CD8-positive, alpha-beta memory T cell (primary cell): ENCODE measurements around the gene SPDYE9. TPM values are rescaled to one million over a fixed set of nuclear protein-coding genes. Genes with fewer than 3 reads are reported as not detected.
A peak's percentile ranks its signal among the peaks of the same experiment; 100 is the strongest.
"Not testable (repeated sequence)": the region's sequence is repeated elsewhere in the genome, so short reads cannot be mapped to it uniquely, and the experiment has no call there.

ENCODE experiments used
- CTCF ChIA-PET: fragments of 350-600 bp; sonication (Branson Sonifier 250); formaldehyde crosslinking; loops from one replicate; lab custom pipeline; 2021; ENCODE audit warnings: antibody characterized with exemption; lab: Charles Lee
- POLR2A ChIA-PET: fragments of 350-600 bp; sonication (Branson Sonifier 250); formaldehyde crosslinking; loops from one replicate; lab custom pipeline; 2021; ENCODE audit warnings: antibody characterized with exemption; lab: Charles Lee
- DNase-seq, 5 donors: peaks; one replicate each; pipeline versions ENCODE4 v3.0.0 to v3.0.0-alpha.2; 2020 to 2022; ENCODE audit warnings: mixed read lengths in 1 of 5
- H3K27ac ChIP-seq: one replicate; pipeline ENCODE4 v1.7.0; 2013; ENCODE audit warnings: low read depth, mild to moderate bottlenecking, low read length, moderate library complexity
- H3K27me3 ChIP-seq: 2 replicates; pipeline ENCODE4 v1.7.0; 2013; ENCODE audit warnings: low read length, mild to moderate bottlenecking; ENCODE audit not compliant: insufficient read depth, poor library complexity, severe bottlenecking
- H3K36me3 ChIP-seq: 2 replicates; pipeline ENCODE4 v1.7.0; 2013; ENCODE audit warnings: mild to moderate bottlenecking, low read length, moderate library complexity; ENCODE audit not compliant: insufficient read depth
- H3K4me1 ChIP-seq: 2 replicates; pipeline ENCODE4 v1.7.0; 2013; ENCODE audit warnings: mild to moderate bottlenecking, low read length, moderate library complexity; ENCODE audit not compliant: insufficient read depth
- H3K4me3 ChIP-seq: 2 replicates; pipeline ENCODE4 v1.7.0; 2013; ENCODE audit warnings: mild to moderate bottlenecking, low read length
- H3K9me3 ChIP-seq: 2 replicates; pipeline ENCODE4 v1.7.0; 2013; ENCODE audit warnings: mild to moderate bottlenecking, low read length
- H3K27ac Mint-ChIP-seq, 8 donors: one replicate each; pipeline ENCODE4 v1.8.0; 2020 to 2021; ENCODE audit warnings: mixed read lengths in 8 of 8, mild to moderate bottlenecking in 6 of 8, inconsistent platforms in 3 of 8, moderate library complexity in 3 of 8
- H3K27me3 Mint-ChIP-seq, 2 donors: one replicate each; pipeline ENCODE4 v1.8.0; 2020 to 2021; ENCODE audit warnings: mixed read lengths in 2 of 2, mild to moderate bottlenecking in 1 of 2, moderate library complexity in 1 of 2
- H3K36me3 Mint-ChIP-seq, 3 donors: one replicate each; pipeline ENCODE4 v1.8.0; 2020 to 2021; ENCODE audit warnings: mixed read lengths in 3 of 3, inconsistent platforms in 1 of 3, mild to moderate bottlenecking in 1 of 3
- H3K4me1 Mint-ChIP-seq, 3 donors: one replicate each; pipeline ENCODE4 v1.8.0; 2020 to 2021; ENCODE audit warnings: mixed read lengths in 3 of 3, inconsistent platforms in 1 of 3, mild to moderate bottlenecking in 1 of 3
- H3K4me3 Mint-ChIP-seq, 7 donors: one replicate each; pipeline ENCODE4 v1.8.0; 2020 to 2021; ENCODE audit warnings: mixed read lengths in 7 of 7, mild to moderate bottlenecking in 6 of 7, moderate library complexity in 4 of 7, inconsistent platforms in 2 of 7
- H3K9me3 Mint-ChIP-seq, 5 donors: one replicate each; pipeline ENCODE4 v1.8.0; 2020 to 2022; ENCODE audit warnings: mixed read lengths in 5 of 5, mild to moderate bottlenecking in 3 of 5, moderate library complexity in 2 of 5, inconsistent platforms in 1 of 5
- polyA plus RNA-seq: library from polyadenylated mRNA; unstranded; fragments of 300-500 nt; fragmentation: Illumina TruSeq; gene quantifications from one replicate; pipeline ENCODE4 v1.2.3, GENCODE V29; 2021
- total RNA-seq, 2 experiments: library from RNA; stranded (reverse); gene quantifications; one replicate each; pipeline ENCODE4 v1.2.3, GENCODE V29; 2021

The SPDYE9 gene
- total RNA-seq (not detected), polyA plus RNA-seq (0.16 TPM)

- POLR2A ChIA-PET, H3K27ac Mint-ChIP-seq, H3K27me3 ChIP-seq, H3K9me3 ChIP-seq, H3K36me3 ChIP-seq, H3K4me3 Mint-ChIP-seq, H3K27me3 Mint-ChIP-seq, CTCF ChIA-PET, H3K27ac ChIP-seq, H3K4me1 Mint-ChIP-seq, H3K4me3 ChIP-seq, H3K9me3 Mint-ChIP-seq, H3K4me1 ChIP-seq, DNase-seq, H3K36me3 Mint-ChIP-seq: not testable (repeated sequence)
Measured at GRCh38 chr7:73085938-73086337, at the start of gene SPDYE9. Gene SPDYE9, minus strand, starts transcription at chr7:73086038. Its CDS starts 1,800 bp downstream, at chr7:73084238.

GRCh38 chr7:73134866-73135265, 49.0 kb upstream of the SPDYE9 start:
- H3K36me3 ChIP-seq, H3K36me3 Mint-ChIP-seq, H3K9me3 Mint-ChIP-seq, CTCF ChIA-PET, H3K27ac ChIP-seq, H3K4me3 Mint-ChIP-seq, H3K4me3 ChIP-seq, H3K27ac Mint-ChIP-seq, H3K4me1 Mint-ChIP-seq, H3K27me3 ChIP-seq, POLR2A ChIA-PET, H3K9me3 ChIP-seq, H3K27me3 Mint-ChIP-seq, DNase-seq, H3K4me1 ChIP-seq: not testable (repeated sequence)

- H3K27ac ChIP-seq, H3K9me3 ChIP-seq, H3K27me3 Mint-ChIP-seq, H3K36me3 Mint-ChIP-seq, H3K4me3 ChIP-seq, H3K27me3 ChIP-seq, H3K4me1 Mint-ChIP-seq, H3K27ac Mint-ChIP-seq, CTCF ChIA-PET, H3K4me1 ChIP-seq, DNase-seq, H3K36me3 ChIP-seq, H3K4me3 Mint-ChIP-seq, H3K9me3 Mint-ChIP-seq, POLR2A ChIA-PET: not testable (repeated sequence)
Measured at GRCh38 chr7:73132651-73133217, 46.9 kb upstream of the SPDYE9 start.

GRCh38 chr7:73130612-73131011, 44.8 kb upstream of the SPDYE9 start:
- H3K4me1 Mint-ChIP-seq, H3K9me3 Mint-ChIP-seq, H3K36me3 ChIP-seq, H3K9me3 ChIP-seq, H3K36me3 Mint-ChIP-seq, H3K27ac Mint-ChIP-seq, H3K27me3 ChIP-seq, POLR2A ChIA-PET, CTCF ChIA-PET, H3K4me3 Mint-ChIP-seq, H3K27ac ChIP-seq, H3K27me3 Mint-ChIP-seq, H3K4me3 ChIP-seq, H3K4me1 ChIP-seq, DNase-seq: not testable (repeated sequence)

GRCh38 chr7:73124126-73124525, 38.3 kb upstream of the SPDYE9 start:
- H3K27ac ChIP-seq, H3K27me3 Mint-ChIP-seq, H3K27ac Mint-ChIP-seq, H3K27me3 ChIP-seq, DNase-seq, CTCF ChIA-PET, H3K4me1 Mint-ChIP-seq, H3K9me3 ChIP-seq, H3K4me3 ChIP-seq, H3K36me3 Mint-ChIP-seq, H3K4me3 Mint-ChIP-seq, H3K36me3 ChIP-seq, POLR2A ChIA-PET, H3K4me1 ChIP-seq, H3K9me3 Mint-ChIP-seq: not testable (repeated sequence)

- H3K36me3 ChIP-seq, H3K4me3 ChIP-seq, H3K9me3 ChIP-seq, H3K36me3 Mint-ChIP-seq, POLR2A ChIA-PET, H3K4me3 Mint-ChIP-seq, H3K4me1 ChIP-seq, H3K27ac ChIP-seq, H3K27me3 Mint-ChIP-seq, H3K9me3 Mint-ChIP-seq, H3K4me1 Mint-ChIP-seq, H3K27me3 ChIP-seq, H3K27ac Mint-ChIP-seq, CTCF ChIA-PET: not testable (repeated sequence)
- peak in 1 of 5 donors; percentile 15 for DNase-seq
Measured at GRCh38 chr7:73122778-73123447, 37.1 kb upstream of the SPDYE9 start.

GRCh38 chr7:73118155-73118554, 32.3 kb upstream of the SPDYE9 start:
- not testable (repeated sequence) for DNase-seq

GRCh38 chr7:73057811-73058210, 28.0 kb downstream of the SPDYE9 start, which contains the start of gene SPDYE11:
Gene SPDYE11, minus strand, starts transcription at chr7:73057911. Its CDS starts 1,800 bp downstream, at chr7:73056111.
- H3K27ac Mint-ChIP-seq, H3K9me3 Mint-ChIP-seq, H3K36me3 ChIP-seq, H3K4me3 Mint-ChIP-seq, H3K4me3 ChIP-seq, DNase-seq, CTCF ChIA-PET, H3K27ac ChIP-seq, H3K27me3 Mint-ChIP-seq, H3K9me3 ChIP-seq, H3K36me3 Mint-ChIP-seq, POLR2A ChIA-PET, H3K4me1 ChIP-seq, H3K27me3 ChIP-seq, H3K4me1 Mint-ChIP-seq: not testable (repeated sequence)

More at GRCh38 chr7:73118155-73118554, 32.3 kb upstream of the SPDYE9 start:
- CTCF ChIA-PET, H3K27me3 Mint-ChIP-seq, H3K36me3 ChIP-seq, H3K4me3 ChIP-seq, H3K27ac Mint-ChIP-seq, H3K4me3 Mint-ChIP-seq, H3K4me1 Mint-ChIP-seq, H3K9me3 Mint-ChIP-seq, H3K27me3 ChIP-seq, H3K9me3 ChIP-seq, H3K27ac ChIP-seq, H3K4me1 ChIP-seq, POLR2A ChIA-PET, H3K36me3 Mint-ChIP-seq: not testable (repeated sequence)
